Tibial nerve (tissue), 4 donors: ENCODE results near the gene NTRK3. TPM values are rescaled to one million over a fixed set of nuclear protein-coding genes. Genes with fewer than 3 reads are reported as not detected.

ENCODE experiments used
- DNase-seq, 2 donors: peaks; one replicate each; pipeline ENCODE4 v3.0.0-alpha.2; 2019; ENCODE audit warnings: low spot score in 2 of 2
- H3K27ac ChIP-seq, 4 donors: fragments of 200-600 bp; sonication (generic) in 3 of 4; one replicate each; pipeline ENCODE4 v1.5.1; 2017 to 2019; ENCODE audit warnings: mild to moderate bottlenecking in 1 of 4
- H3K27me3 ChIP-seq, 2 donors: fragments of 200-600 bp; sonication (generic) in 1 of 2; one replicate each; pipeline versions ENCODE4 v1.5.1 to v1.6.0; 2017 to 2019
- H3K36me3 ChIP-seq, 3 donors: fragments of 200-600 bp; sonication (generic); one replicate each; pipeline ENCODE4 v1.5.1; 2018 to 2019
- H3K4me1 ChIP-seq, 4 donors: fragments of 200-600 bp; sonication (generic) in 3 of 4; one replicate each; pipeline ENCODE4 v1.5.1; 2017 to 2019
- H3K4me3 ChIP-seq, 4 donors: fragments of 200-600 bp; sonication (generic) in 3 of 4; one replicate each; pipeline ENCODE4 v1.5.1; 2017 to 2019; ENCODE audit warnings: mild to moderate bottlenecking in 1 of 4, moderate library complexity in 1 of 4
- H3K9me3 ChIP-seq, 4 donors: fragments of 200-600 bp; sonication (generic) in 3 of 4; one replicate each; pipeline ENCODE4 v1.5.1; 2017 to 2019
- EP300 ChIP-seq, 2 donors: sonication (generic); formaldehyde crosslinking; IDR thresholded peaks; one replicate each; pipeline ENCODE4 v1.6.1; 2017; ENCODE audit warnings: antibody characterized with exemption in 2 of 2, mild to moderate bottlenecking in 1 of 2
- POLR2A ChIP-seq, 2 donors: fragments of 450-650 bp; IDR thresholded peaks; one replicate each; pipeline ENCODE4 v1.6.1; 2017; ENCODE audit warnings: antibody characterized with exemption in 2 of 2, mild to moderate bottlenecking in 2 of 2, moderate library complexity in 2 of 2
- WGBS, 2 donors: methylation state at CpG; one replicate each; pipeline ENCODE4 v1.1.5; 2018; 5-methylcytosine and 5-hydroxymethylcytosine counted together
- total RNA-seq, 4 donors: library from RNA; depleted of rRNA; stranded (reverse); fragments of >200 nt; gene quantifications; one replicate each; pipeline ENCODE4 v1.1.0, GENCODE V29; 2016
- TF ChIP-seq, protein P1 (sequence below), 5 experiments: fragments of 200-600 bp in 3 of 5; fragments of 450-650 bp in 2 of 5; sonication (generic) in 3 of 5; IDR thresholded peaks; one replicate each; pipeline ENCODE4 v1.5.1; 2016 to 2019; ENCODE audit warnings: antibody characterized with exemption in 5 of 5, mild to moderate bottlenecking in 3 of 5, moderate library complexity in 2 of 5

The NTRK3 gene
- total RNA-seq, 4 donors from 2014 or later = 53.4 to 85.9 (median 83.6) TPM

DNA sequence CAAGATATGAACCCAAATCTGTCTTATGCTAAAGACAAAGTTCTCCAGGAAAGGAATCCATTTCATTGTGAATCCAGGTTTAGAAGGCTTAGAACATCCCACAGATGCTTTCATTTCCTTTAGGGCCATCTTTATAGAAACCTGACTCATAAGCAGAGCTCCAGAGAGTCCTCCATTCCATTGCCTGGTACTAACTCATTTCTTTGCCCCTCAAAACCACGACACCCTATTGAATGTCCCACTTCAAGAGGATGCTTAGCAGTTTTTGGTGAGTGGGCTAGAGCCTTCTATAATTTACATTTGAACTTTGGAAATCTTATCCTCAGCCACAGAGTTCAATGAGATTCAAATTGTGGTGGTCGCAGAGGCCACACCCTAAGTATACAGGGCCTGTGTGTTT, 325.0 kb downstream of the NTRK3 start:
- H3K9me3 ChIP-seq = no peaks in the 10 kb centered on the region
- DNase-seq = no peak
- WGBS, 2 donors = 89 to 92% methylated on average over 2 of the region's 2 CpGs

DNA sequence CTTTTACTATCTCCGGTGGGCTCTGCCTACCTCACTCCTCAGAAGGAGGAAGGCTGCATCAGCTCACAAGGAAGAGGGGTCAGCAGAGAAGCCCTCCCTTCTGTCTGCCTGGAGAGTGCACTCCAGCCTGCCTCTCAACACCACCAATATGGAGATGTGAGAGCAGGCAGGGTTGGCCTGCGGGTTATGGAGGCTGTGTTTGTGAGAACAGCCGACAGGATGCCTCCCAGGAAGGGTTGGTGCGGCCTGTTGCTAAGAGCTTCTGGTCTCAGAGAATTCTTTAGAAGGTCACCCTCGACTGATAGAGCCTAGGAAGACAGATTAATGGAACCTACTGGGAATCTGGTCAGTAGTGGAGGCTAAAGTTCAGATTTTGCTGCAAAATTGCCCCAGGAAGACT, 326.1 kb downstream of the NTRK3 start:
- no peak overlapping the region for H3K27ac ChIP-seq
- H3K9me3 ChIP-seq = no peaks in the 10 kb centered on the region
- TF ChIP-seq POLR2A (IDR thresholded peaks at IDR 0.05) (no peak), EP300 (IDR thresholded peaks at IDR 0.05) (no peak)
- TF ChIP-seq, protein P1, sequence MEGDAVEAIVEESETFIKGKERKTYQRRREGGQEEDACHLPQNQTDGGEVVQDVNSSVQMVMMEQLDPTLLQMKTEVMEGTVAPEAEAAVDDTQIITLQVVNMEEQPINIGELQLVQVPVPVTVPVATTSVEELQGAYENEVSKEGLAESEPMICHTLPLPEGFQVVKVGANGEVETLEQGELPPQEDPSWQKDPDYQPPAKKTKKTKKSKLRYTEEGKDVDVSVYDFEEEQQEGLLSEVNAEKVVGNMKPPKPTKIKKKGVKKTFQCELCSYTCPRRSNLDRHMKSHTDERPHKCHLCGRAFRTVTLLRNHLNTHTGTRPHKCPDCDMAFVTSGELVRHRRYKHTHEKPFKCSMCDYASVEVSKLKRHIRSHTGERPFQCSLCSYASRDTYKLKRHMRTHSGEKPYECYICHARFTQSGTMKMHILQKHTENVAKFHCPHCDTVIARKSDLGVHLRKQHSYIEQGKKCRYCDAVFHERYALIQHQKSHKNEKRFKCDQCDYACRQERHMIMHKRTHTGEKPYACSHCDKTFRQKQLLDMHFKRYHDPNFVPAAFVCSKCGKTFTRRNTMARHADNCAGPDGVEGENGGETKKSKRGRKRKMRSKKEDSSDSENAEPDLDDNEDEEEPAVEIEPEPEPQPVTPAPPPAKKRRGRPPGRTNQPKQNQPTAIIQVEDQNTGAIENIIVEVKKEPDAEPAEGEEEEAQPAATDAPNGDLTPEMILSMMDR (IDR thresholded peaks at IDR 0.05) = no peak
- H3K27me3 ChIP-seq = no peaks in the 10 kb centered on the region
- no peaks in the 10 kb centered on the region for H3K4me1 ChIP-seq
- no peak overlapping the region for H3K4me3 ChIP-seq
- H3K36me3 ChIP-seq = peaks cover 0 to 17% (median 0%) of the 10 kb centered on the region in 3 donors
- WGBS, 2 donors = 84 to 92% methylated on average over 5 of the region's 5 CpGs
- DNase-seq = no peak

More for the DNA sequence above, 325.0 kb downstream of the NTRK3 start:
- H3K36me3 ChIP-seq = peaks cover 0 to 17% (median 0%) of the 10 kb centered on the region in 3 donors
- TF ChIP-seq EP300 (IDR thresholded peaks at IDR 0.05) (no peak), POLR2A (IDR thresholded peaks at IDR 0.05) (no peak)
- TF ChIP-seq, protein P1 (IDR thresholded peaks at IDR 0.05) = no peak
- no peaks in the 10 kb centered on the region for H3K27me3 ChIP-seq
- no peak overlapping the region for H3K4me3 ChIP-seq
- no peak overlapping the region for H3K27ac ChIP-seq
- no peaks in the 10 kb centered on the region for H3K4me1 ChIP-seq

- peaks cover 0 to 17% (median 0%) of the 10 kb centered on the region in 3 donors for H3K36me3 ChIP-seq
- H3K27ac ChIP-seq = no peak overlapping the region
- H3K27me3 ChIP-seq = no peaks in the 10 kb centered on the region
- WGBS, 2 donors = 87 to 88% methylated on average over 2 of the region's 2 CpGs
- DNase-seq = no peak
- no peaks in the 10 kb centered on the region for H3K9me3 ChIP-seq
- no peaks in the 10 kb centered on the region for H3K4me1 ChIP-seq
- TF ChIP-seq, protein P1 (IDR thresholded peaks at IDR 0.05) = no peak
- TF ChIP-seq POLR2A (IDR thresholded peaks at IDR 0.05) (no peak), EP300 (IDR thresholded peaks at IDR 0.05) (no peak)
- H3K4me3 ChIP-seq = no peak overlapping the region
These were observed 326.7 kb downstream of the NTRK3 start for GRCh38 chr15:87929841-87930240.

- H3K4me3 ChIP-seq = no peak overlapping the region
- H3K27ac ChIP-seq = no peak overlapping the region
- H3K36me3 ChIP-seq = peaks cover 0 to 8% (median 0%) of the 10 kb centered on the region in 3 donors
- no peaks in the 10 kb centered on the region for H3K9me3 ChIP-seq
- DNase-seq = no peak
- 78 to 96% methylated on average over 1 of the region's 1 CpG for WGBS, 2 donors
- H3K27me3 ChIP-seq = no peaks in the 10 kb centered on the region
- TF ChIP-seq, protein P1 (IDR thresholded peaks at IDR 0.05) = no peak
- TF ChIP-seq POLR2A (IDR thresholded peaks at IDR 0.05) = no peak
- TF ChIP-seq EP300 (IDR thresholded peaks at IDR 0.05) = no peak
- no peaks in the 10 kb centered on the region for H3K4me1 ChIP-seq
These were observed 332.1 kb downstream of the NTRK3 start for GRCh38 chr15:87924433-87924832.

DNA sequence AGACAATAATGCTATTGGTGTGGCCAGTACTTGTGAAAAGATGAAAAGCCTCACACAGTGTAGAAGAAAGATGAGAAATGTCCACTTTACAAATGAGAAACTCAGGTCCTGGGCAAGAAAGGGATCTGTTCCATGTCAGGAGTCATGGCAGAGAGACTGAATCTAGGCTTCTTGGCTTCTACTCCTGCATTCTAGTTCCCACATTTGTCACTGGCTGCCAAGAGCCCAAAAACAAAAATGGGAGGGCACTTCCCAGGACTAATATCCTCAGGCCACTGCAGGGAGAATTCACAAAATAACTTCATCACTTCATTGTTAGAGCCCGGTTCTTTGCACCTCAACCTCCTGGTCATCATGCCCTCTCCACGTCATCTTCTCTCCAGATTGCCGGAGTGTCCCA, 337.5 kb downstream of the NTRK3 start:
- DNase-seq = no peak
- 93 to 94% methylated on average over 3 of the region's 3 CpGs for WGBS, 2 donors
- Histone ChIP-seq H3K36me3 (no peaks in the 10 kb centered on the region), H3K27me3 (no peaks in the 10 kb centered on the region), H3K4me3 (no peak overlapping the region), H3K27ac (no peak overlapping the region), H3K9me3 (no peaks in the 10 kb centered on the region), H3K4me1 (no peaks in the 10 kb centered on the region)
- TF ChIP-seq, protein P1 (IDR thresholded peaks at IDR 0.05) = no peak
- no peak for TF ChIP-seq EP300 (IDR thresholded peaks at IDR 0.05)
- TF ChIP-seq POLR2A (IDR thresholded peaks at IDR 0.05) = no peak
